ENCODE data around the gene SUN1. TPM values are rescaled to one million over a fixed set of nuclear protein-coding genes. Genes with fewer than 3 reads are reported as not detected.

The SUN1 gene
- total and polyA plus RNA-seq, 2 of the 8 experiments (the other 6 are each of a cell fraction or from before 2014, with no cell fraction given), result 108 to 158 TPM

- Histone ChIP-seq H3K18ac (ENCODE audit: extremely low read depth, low read length) (no peak overlapping the region), H2AK5ac (ENCODE audit: low read depth, low read length) (0 out of 2 replicates have a peak overlapping the region, but pooled peaks have one; percentile 28), H3K14ac (ENCODE audit: insufficient read length) (no peak overlapping the region), H3K79me1 (ENCODE audit: low read depth, low read length) (no peaks in the 10 kb centered on the region; the same call in 1 of the 2 replicates), H3K4ac (replicated peaks; ENCODE audit: insufficient read length, low read depth, low read length) (peak overlapping the region; percentile 78), H3K4me1 (replicated peaks in 1 of 4; ENCODE audit: control insufficient read depth in 3 of 4, insufficient read depth in 4 of 4, low read length in 3 of 4) (peaks cover 0 to 11% (median 4%) of the 10 kb centered on the region in 4 experiments; a peak in 5 of 7 replicates), H3K9ac (replicated peaks in 1 of 4; ENCODE audit: extremely low read depth in 1 of 4, low read depth in 3 of 4, low read length in 3 of 4) (no peak overlapping the region), H3K9me3 (ENCODE audit: insufficient read depth in 2 of 2, low read depth in 1 of 2, low read length in 1 of 2) (no peaks in the 10 kb centered on the region), H2BK15ac (ENCODE audit: low read length) (no peak overlapping the region), H4K20me1 (replicated peaks in 1 of 2; ENCODE audit: control insufficient read depth in 1 of 2, insufficient read depth in 2 of 2, low read length in 2 of 2) (peaks cover 0 to 2% of the 10 kb centered on the region in 2 experiments), H4K8ac (ENCODE audit: extremely low read depth, insufficient read depth, low read length) (no peak overlapping the region), H3K56ac (replicated peaks; ENCODE audit: insufficient read length, low read depth, low read length) (no peak overlapping the region), H2BK20ac (ENCODE audit: low read length) (no peak overlapping the region), H2AFZ (ENCODE audit: low read length) (no peak overlapping the region), H3K4me2 (ENCODE audit: insufficient read depth in 1 of 2, low read depth in 2 of 2, low read length in 2 of 2) (no peak overlapping the region), H3K23me2 (ENCODE audit: low read depth, low read length) (no peaks in the 10 kb centered on the region), H3K36me3 (ENCODE audit: control insufficient read depth in 2 of 4, insufficient read depth in 4 of 4, low read length in 3 of 4) (no peaks in the 10 kb centered on the region), H3K79me2 (ENCODE audit: control insufficient read depth in 1 of 2, insufficient read depth in 2 of 2, low read length in 2 of 2) (no peaks in the 10 kb centered on the region), H3K4me3 (ENCODE audit: extremely low read depth in 1 of 4, insufficient read depth in 2 of 4, low read depth in 3 of 4, low read length in 4 of 4) (no peak overlapping the region), H3K23ac (ENCODE audit: insufficient read length) (no peak overlapping the region), H4K5ac (ENCODE audit: insufficient read length, low read depth, low read length) (no peak overlapping the region), H4K91ac (replicated peaks; ENCODE audit: insufficient read length, low read length) (no peak overlapping the region), H3K27ac (ENCODE audit: low read depth, low read length) (no peak overlapping the region), H2BK12ac (ENCODE audit: low read depth, low read length) (0 out of 2 replicates have a peak overlapping the region, but pooled peaks have one; percentile 39), H3K27me3 (replicated peaks in 1 of 4; ENCODE audit: control insufficient read depth in 3 of 4, extremely low read depth in 1 of 4, insufficient read depth in 3 of 4, low read length in 3 of 4) (peaks cover 0 to 4% (median 3%) of the 10 kb centered on the region in 4 experiments; a peak in 2 of 7 replicates), H2BK120ac (replicated peaks; ENCODE audit: low read depth, low read length) (no peak overlapping the region), H2BK5ac (ENCODE audit: low read depth, low read length) (no peak overlapping the region)
- WGBS, 2 experiments (ENCODE audit: extremely low coverage in 1 of 2, insufficient coverage in 1 of 2, insufficient read length in 1 of 2, insufficient replicate concordance in 2 of 2, low coverage in 1 of 2, low lambda C conversion rate in 2 of 2, missing lambda C conversion rate in 1 of 2), result 90% methylated on average over 37 of the region's 37 CpGs; no CpG with 5 or more reads in 1 of the 2 experiments
- DNase-seq (ENCODE audit: low read depth in 1 of 2, low spot score in 2 of 2) (no peak), FAIRE-seq (no peak)
- TF ChIP-seq CEBPB (IDR thresholded peaks at IDR 0.05; ENCODE audit: low read depth, low read length), result no peak
- no peak for TF ChIP-seq SIRT6 (IDR thresholded peaks at IDR 0.05; ENCODE audit: low read length)
- no peak for TF ChIP-seq KDM4A (IDR thresholded peaks at IDR 0.05; ENCODE audit: low read depth, low read length, severe bottlenecking)
- no peak for TF ChIP-seq BCL11A (IDR thresholded peaks at IDR 0.05; ENCODE audit: low read depth in 2 of 2, low read length in 2 of 2)
- CTCF ChIA-PET (ENCODE audit: partially characterized antibody), result interaction anchor here (0.9 kb wide), 1 partner anchor 31 kb away, joined by 3 read pairs; no protein-coding TSS in a partner anchor
- POLR2A ChIA-PET (ENCODE audit: partially characterized antibody), result interaction anchor here (1.0 kb wide), 1 partner anchor 12 kb away, joined by 3 read pairs; no protein-coding TSS in a partner anchor
Observed at GRCh38 chr7:903921-904755, 71.9 kb downstream of the SUN1 start.
